OCI-LY7 (cell line): Measurements from ENCODE around the gene KCNN1. TPM values are rescaled to one million over a fixed set of nuclear protein-coding genes. Genes with fewer than 3 reads are reported as not detected.

Source experiments
- BruUV-seq: library from RNA; stranded (reverse); fragments of 400-500 nt; replicated peaks from 2 replicates; lab custom pipeline; 2021; lab: Mats Ljungman, UMichigan
- CTCF ChIA-PET: fragments of 300-600 bp; sonication (Branson Sonifier 250); formaldehyde crosslinking; loops from one replicate; lab custom pipeline; 2022; ENCODE audit warnings: antibody characterized with exemption; ENCODE audit not compliant: unreplicated experiment; lab: Charles Lee
- POLR2A ChIA-PET: fragments of 300-600 bp; sonication (Branson Sonifier 250); formaldehyde crosslinking; loops from one replicate; lab custom pipeline; 2022; ENCODE audit warnings: antibody characterized with exemption; lab: Charles Lee
- DNase-seq: peaks from one replicate; pipeline ENCODE4 v3.0.0-alpha.2; 2015; ENCODE audit warnings: low spot score
- H2AFZ ChIP-seq: fragments of 200-600 bp; sonication (generic), shearing (Covaris generic); 2 replicates; pipeline ENCODE4 v1.6.1; 2014; ENCODE audit warnings: mild to moderate bottlenecking, antibody characterized with exemption, low read length, moderate library complexity
- H3K27ac ChIP-seq: fragments of 200-600 bp; sonication (generic); 2 replicates; pipeline ENCODE4 v1.5.1; 2014; ENCODE audit warnings: mixed run types, low read depth, mild to moderate bottlenecking, moderate library complexity, low read length, inconsistent platforms; ENCODE audit not compliant: poor library complexity, severe bottlenecking
- H3K36me3 ChIP-seq: fragments of 200-600 bp; sonication (generic); 2 replicates; pipeline ENCODE4 v1.6.1; 2014; ENCODE audit warnings: mild to moderate bottlenecking, antibody characterized with exemption, low read length, moderate library complexity, mixed read lengths; ENCODE audit not compliant: insufficient read depth
- H3K4me1 ChIP-seq: fragments of 200-600 bp; sonication (generic); 2 replicates; pipeline ENCODE4 v1.5.1; 2014; ENCODE audit warnings: mild to moderate bottlenecking, low read length; ENCODE audit not compliant: insufficient read depth, poor library complexity, severe bottlenecking
- H3K4me2 ChIP-seq: fragments of 200-600 bp; sonication (generic); 2 replicates; pipeline ENCODE4 v1.6.1; 2014; ENCODE audit warnings: mild to moderate bottlenecking, low read length
- H3K4me3 ChIP-seq: fragments of 200-600 bp; sonication (generic); 2 replicates; pipeline ENCODE4 v1.5.1; 2014; ENCODE audit warnings: mild to moderate bottlenecking, low read depth, low read length; ENCODE audit not compliant: poor library complexity, severe bottlenecking
- H3K79me2 ChIP-seq: fragments of 200-600 bp; sonication (generic); 2 replicates; pipeline ENCODE4 v1.6.1; 2016; ENCODE audit warnings: low read depth, mild to moderate bottlenecking, low read length, moderate library complexity, mixed read lengths; ENCODE audit not compliant: insufficient read depth
- H3K9me2 ChIP-seq: fragments of 200-600 bp; sonication (generic); 2 replicates; pipeline ENCODE4 v1.6.1; 2016; ENCODE audit warnings: mild to moderate bottlenecking, low read length, mixed read lengths; ENCODE audit not compliant: insufficient read depth
- H3K9me3 ChIP-seq: fragments of 200-600 bp; sonication (generic); 2 replicates; pipeline ENCODE4 v1.6.1; 2014; ENCODE audit warnings: mild to moderate bottlenecking, mixed run types, low read length, mixed read lengths
- H4K20me1 ChIP-seq: fragments of 200-600 bp; sonication (generic); 2 replicates; pipeline ENCODE4 v1.6.1; 2014; ENCODE audit warnings: mild to moderate bottlenecking, antibody characterized with exemption, low read length, moderate library complexity, mixed read lengths; ENCODE audit not compliant: insufficient read depth
- CTCF ChIP-seq: fragments of 200-600 bp; sonication (generic); conservative IDR thresholded peaks from 2 replicates; pipeline ENCODE4 v1.5.1; 2014; ENCODE audit warnings: mild to moderate bottlenecking, antibody characterized with exemption, low read length, moderate library complexity, mixed read lengths
- EZH2phosphoT487 ChIP-seq: fragments of 200-600 bp; sonication (generic); IDR thresholded peaks from 2 replicates; pipeline ENCODE4 v1.6.1; 2018; ENCODE audit warnings: low read depth, borderline replicate concordance, mild to moderate bottlenecking, mixed run types, antibody characterized with exemption, low read length, moderate library complexity, mixed read lengths
- intact Hi-C: fragments of 100-400 bp; cut with micrococcal nuclease; formaldehyde crosslinking; loops from one replicate; pipeline ENCODE4 v1.10.0; 2022; ENCODE audit not compliant: unreplicated experiment
- total RNA-seq, 2 experiments: library from RNA; depleted of rRNA in 1 of 2; stranded (reverse); fragments of >200 nt in 1 of 2; shearing (Covaris generic) in 1 of 2; gene quantifications; 2 replicates each; pipeline ENCODE4 v1.2.3, GENCODE V29; 2014 to 2022

The KCNN1 gene
- total RNA-seq, 2 experiments from 2014 or later, result 0.57 to 1.1 TPM

- peaks cover 18% of the 10 kb centered on the region for H3K4me1 ChIP-seq
- no peaks in the 10 kb centered on the region for H3K79me2 ChIP-seq
- H3K27ac ChIP-seq, result no peak overlapping the region
- H3K4me3 ChIP-seq, result no peak overlapping the region
- H3K9me2 ChIP-seq, result no peaks in the 10 kb centered on the region
- H3K9me3 ChIP-seq, result no peaks in the 10 kb centered on the region
- no peaks in the 10 kb centered on the region for H4K20me1 ChIP-seq
- no peak overlapping the region for H2AFZ ChIP-seq
- TF ChIP-seq CTCF (no peak), EZH2phosphoT487 (no peak)
- DNase-seq, result no peak
- intact Hi-C loops, result loop anchor here (5.0 kb wide), 2 partner anchors 143 to 158 kb away; partner anchors contain the start of gene PIK3R2
- 0 out of 2 replicates have a peak overlapping the region, but pooled peaks have one; percentile 80 for H3K4me2 ChIP-seq
- POLR2A ChIA-PET, result no interaction called here
- CTCF ChIA-PET, result no interaction called here
- BruUV-seq, result no TSS peak
- H3K36me3 ChIP-seq, result peaks cover 49% of the 10 kb centered on the region
Measured at GRCh38 chr19:18008814-18009213, 41.9 kb downstream of the KCNN1 start.

- BruUV-seq, result no TSS peak
- H4K20me1 ChIP-seq, result no peaks in the 10 kb centered on the region
- ChIA-PET CTCF (no interaction called here), POLR2A (interaction anchor here (0.5 to 0.6 kb wide), 2 partner anchors 47 to 350 kb away, joined by 3 to 4 read pairs; no protein-coding TSS in a partner anchor)
- H3K36me3 ChIP-seq, result peaks cover 49% of the 10 kb centered on the region
- no peak overlapping the region for H3K27ac ChIP-seq
- no peak overlapping the region for H3K4me3 ChIP-seq
- H3K9me3 ChIP-seq, result no peaks in the 10 kb centered on the region
- H3K9me2 ChIP-seq, result no peaks in the 10 kb centered on the region
- no peak overlapping the region for H3K4me2 ChIP-seq
- TF ChIP-seq CTCF (no peak), EZH2phosphoT487 (no peak)
- H3K79me2 ChIP-seq, result no peaks in the 10 kb centered on the region
- peaks cover 18% of the 10 kb centered on the region for H3K4me1 ChIP-seq
- no peak for DNase-seq
- intact Hi-C loops, result loop anchor here (5.0 kb wide), 2 partner anchors 143 to 158 kb away; partner anchors contain the start of gene PIK3R2
- H2AFZ ChIP-seq, result no peak overlapping the region
Measured at GRCh38 chr19:18009412-18010066, 42.6 kb downstream of the KCNN1 start.

- Histone ChIP-seq H3K9me2 (no peaks in the 10 kb centered on the region), H4K20me1 (no peaks in the 10 kb centered on the region), H3K4me2 (no peak overlapping the region), H3K27ac (no peak overlapping the region), H3K36me3 (peaks cover 54% of the 10 kb centered on the region), H3K79me2 (no peaks in the 10 kb centered on the region), H3K9me3 (no peaks in the 10 kb centered on the region), H3K4me1 (peaks cover 18% of the 10 kb centered on the region), H2AFZ (no peak overlapping the region), H3K4me3 (no peak overlapping the region)
- ChIA-PET POLR2A (interaction anchor here (0.6 kb wide), 1 partner anchor 349 kb away, joined by 4 read pairs; no protein-coding TSS in a partner anchor), CTCF (no interaction called here)
- no peak for DNase-seq
- TF ChIP-seq EZH2phosphoT487 (no peak), CTCF (no peak)
- BruUV-seq, result no TSS peak
- intact Hi-C loops, result no loop called here
Measured at GRCh38 chr19:18010149-18010548, 43.2 kb downstream of the KCNN1 start.
